Testis (tissue), 3 donors: ENCODE data around the gene METRNL. TPM values are rescaled to one million over a fixed set of nuclear protein-coding genes. Genes with fewer than 3 reads are reported as not detected.
"Not testable (repeated sequence)": the region's sequence is repeated elsewhere in the genome, so short reads cannot be mapped to it uniquely, and the experiment has no call there.

Experiments
- DNase-seq: peaks from one replicate; pipeline ENCODE4 v3.0.0-alpha.2; 2019
- H3K27ac ChIP-seq, 2 donors: fragments of 200-600 bp; sonication (generic); one replicate each; pipeline ENCODE4 v1.5.1; 2019
- H3K27me3 ChIP-seq: fragments of 200-600 bp; sonication (generic); one replicate; pipeline ENCODE4 v1.5.1; 2019
- H3K36me3 ChIP-seq: fragments of 200-600 bp; sonication (generic); one replicate; pipeline ENCODE4 v1.5.1; 2017; ENCODE audit warnings: low read depth; ENCODE audit errors: missing control alignments
- H3K4me1 ChIP-seq: fragments of 200-600 bp; sonication (generic); one replicate; pipeline ENCODE4 v1.5.1; 2019
- H3K4me3 ChIP-seq, 2 donors: fragments of 200-600 bp; sonication (generic); one replicate each; pipeline ENCODE4 v1.5.1; 2017 to 2019
- H3K9me3 ChIP-seq: fragments of 200-600 bp; sonication (generic); one replicate; pipeline ENCODE4 v1.5.1; 2017
- CTCF ChIP-seq, 3 experiments: fragments of 450-650 bp in 2 of 3; fragments of 200-600 bp in 1 of 3; sonication (generic) in 1 of 3; IDR thresholded peaks; one replicate each; pipeline ENCODE4 v1.5.1; 2016 to 2019; ENCODE audit warnings: antibody characterized with exemption in 3 of 3, mild to moderate bottlenecking in 2 of 3, moderate library complexity in 1 of 3
- POLR2A ChIP-seq: fragments of 450-650 bp; IDR thresholded peaks from one replicate; pipeline ENCODE4 v1.6.1; 2017; ENCODE audit warnings: antibody characterized with exemption, mild to moderate bottlenecking, moderate library complexity
- WGBS, 2 donors: methylation state at CpG; one replicate each; pipeline ENCODE4 v1.1.5; 2018; 5-methylcytosine and 5-hydroxymethylcytosine counted together
- intact Hi-C: fragments of 100-400 bp; cut with DNase I; formaldehyde crosslinking; loops from one replicate; pipeline ENCODE4 v1.15.1; 2023; ENCODE audit warnings: low total_unique reads
- polyA plus RNA-seq: library from polyadenylated mRNA; stranded (reverse); fragments of 350-450 nt; fragmentation: Illumina TruSeq; extraction: RNeasy Lipid Tissue Mini Kit (QIAGEN cat#74804); gene quantifications from one replicate; pipeline ENCODE4 v1.2.3, GENCODE V29; 2014; ENCODE audit warnings: low read depth, low replicate concordance; ENCODE audit not compliant: insufficient read depth
- total RNA-seq, 2 donors: library from RNA; depleted of rRNA; stranded (reverse); fragments of >200 nt; gene quantifications; one replicate each; pipeline ENCODE4 v1.2.3, GENCODE V29; 2016

Gene METRNL
- total and polyA plus RNA-seq, 3 donors from 2014 or later = 54.6 to 86.1 (median 56.1) TPM

- TF ChIP-seq POLR2A (no peak), CTCF (IDR thresholded peaks at IDR 0.05) (no peak)
- Histone ChIP-seq H3K27ac (no peak overlapping the region), H3K4me3 (no peak overlapping the region), H3K9me3 (no peaks in the 10 kb centered on the region), H3K4me1 (no peaks in the 10 kb centered on the region), H3K27me3 (no peaks in the 10 kb centered on the region), H3K36me3 (no peaks in the 10 kb centered on the region)
- 75 to 81% methylated on average over 9 of the region's 9 CpGs for WGBS, 2 donors
- intact Hi-C loops = no loop called here
- DNase-seq = no peak
These were observed 41.6 kb upstream of the METRNL start for GRCh38 chr17:83037874-83038165.

DNA sequence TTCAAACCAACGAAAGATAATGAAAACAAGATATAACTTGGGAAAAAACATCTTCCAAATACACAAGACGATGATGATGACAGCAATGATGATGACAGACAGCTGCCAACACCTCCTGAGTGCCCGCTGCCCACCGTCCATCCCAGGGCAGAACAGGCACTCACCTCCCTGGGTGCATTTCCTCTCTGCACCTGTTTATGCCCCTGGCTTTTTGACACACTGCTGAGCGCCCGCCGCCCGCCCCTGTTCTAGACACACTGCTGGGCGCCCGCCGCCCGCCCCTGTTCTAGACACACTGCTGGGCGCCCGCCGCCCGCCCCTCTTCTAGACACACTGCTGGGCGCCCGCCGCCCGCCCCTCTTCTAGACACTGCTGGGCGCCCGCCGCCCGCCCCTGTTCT lies 40.4 kb upstream of the METRNL start:
- H3K4me3 ChIP-seq, H3K27ac ChIP-seq, H3K27me3 ChIP-seq, H3K9me3 ChIP-seq, intact Hi-C loops, H3K4me1 ChIP-seq, H3K36me3 ChIP-seq, DNase-seq: not testable (repeated sequence)
- WGBS, 2 donors = 92 to 95% methylated on average over 12 of the region's 24 CpGs

DNA sequence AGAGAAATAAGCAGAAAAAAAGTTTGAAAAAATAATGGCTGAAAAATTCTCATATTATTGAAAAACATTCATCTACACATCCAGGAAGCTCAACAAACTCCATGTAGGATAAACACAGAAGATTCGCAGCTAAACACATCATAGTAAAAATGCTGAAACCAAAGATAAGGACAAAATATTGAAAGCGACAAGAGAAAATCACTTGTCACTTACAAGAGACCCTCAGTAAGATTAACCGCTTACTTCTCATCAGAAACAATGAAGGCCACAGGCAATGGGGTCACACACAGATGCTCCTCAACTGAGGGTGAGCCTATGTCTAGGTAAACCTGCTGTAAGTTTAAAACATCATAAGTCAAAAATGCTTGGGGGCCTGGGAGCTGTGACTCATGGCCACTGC lies 38.1 kb upstream of the METRNL start:
- Histone ChIP-seq H3K27ac (no peak overlapping the region), H3K4me1 (no peaks in the 10 kb centered on the region), H3K9me3 (no peaks in the 10 kb centered on the region), H3K4me3 (no peak overlapping the region), H3K36me3 (no peaks in the 10 kb centered on the region), H3K27me3 (no peaks in the 10 kb centered on the region)
- intact Hi-C loops = no loop called here
- 98% methylated on average over 3 of the region's 3 CpGs for WGBS, 2 donors
- no peak for DNase-seq
- no peak for TF ChIP-seq CTCF (IDR thresholded peaks at IDR 0.05)
- TF ChIP-seq POLR2A = no peak

DNA sequence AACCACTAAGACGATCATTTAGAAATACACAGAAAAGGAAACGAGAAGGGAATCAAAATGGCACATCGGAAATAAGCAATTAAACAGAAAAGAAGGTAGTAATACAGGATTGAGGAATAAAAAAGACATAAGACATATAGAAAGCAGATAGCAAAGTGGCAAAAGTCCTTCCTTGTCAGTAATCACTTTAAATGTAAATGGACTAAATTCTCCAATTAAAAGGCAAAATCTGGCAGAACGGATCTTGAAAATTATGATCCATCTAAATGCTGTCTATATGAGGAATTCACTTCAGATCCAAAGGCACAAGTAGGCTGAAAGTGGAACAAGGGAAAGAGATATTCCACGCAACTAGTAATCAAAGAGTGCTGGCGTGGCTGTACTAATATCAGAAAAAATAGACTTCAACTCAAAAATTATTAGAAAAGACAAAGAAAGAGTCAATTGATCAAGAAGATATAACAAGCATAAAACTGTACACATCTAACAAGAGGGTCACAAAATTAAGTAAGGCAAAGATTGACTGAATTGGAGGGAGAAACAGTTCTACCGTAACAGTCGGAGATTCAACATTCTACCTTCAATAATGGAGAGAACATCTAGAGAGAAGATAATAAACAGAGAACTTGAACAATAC lies 36.8 kb upstream of the METRNL start:
- H3K4me1 ChIP-seq = no peaks in the 10 kb centered on the region
- H3K9me3 ChIP-seq = no peaks in the 10 kb centered on the region
- TF ChIP-seq POLR2A (no peak), CTCF (IDR thresholded peaks at IDR 0.05) (no peak)
- H3K4me3 ChIP-seq = no peak overlapping the region
- 84 to 97% methylated on average over 8 of the region's 8 CpGs for WGBS, 2 donors
- H3K27me3 ChIP-seq = no peaks in the 10 kb centered on the region
- no peak overlapping the region for H3K27ac ChIP-seq
- DNase-seq = no peak
- H3K36me3 ChIP-seq = no peaks in the 10 kb centered on the region
- intact Hi-C loops = no loop called here

- H3K9me3 ChIP-seq, H3K36me3 ChIP-seq, DNase-seq, H3K27ac ChIP-seq, intact Hi-C loops, H3K4me1 ChIP-seq, H3K27me3 ChIP-seq, H3K4me3 ChIP-seq: not testable (repeated sequence)
- WGBS, 2 donors = 93 to 98% methylated on average over 18 of the region's 18 CpGs
These were observed 34.9 kb upstream of the METRNL start for GRCh38 chr17:83044479-83044878.

DNA sequence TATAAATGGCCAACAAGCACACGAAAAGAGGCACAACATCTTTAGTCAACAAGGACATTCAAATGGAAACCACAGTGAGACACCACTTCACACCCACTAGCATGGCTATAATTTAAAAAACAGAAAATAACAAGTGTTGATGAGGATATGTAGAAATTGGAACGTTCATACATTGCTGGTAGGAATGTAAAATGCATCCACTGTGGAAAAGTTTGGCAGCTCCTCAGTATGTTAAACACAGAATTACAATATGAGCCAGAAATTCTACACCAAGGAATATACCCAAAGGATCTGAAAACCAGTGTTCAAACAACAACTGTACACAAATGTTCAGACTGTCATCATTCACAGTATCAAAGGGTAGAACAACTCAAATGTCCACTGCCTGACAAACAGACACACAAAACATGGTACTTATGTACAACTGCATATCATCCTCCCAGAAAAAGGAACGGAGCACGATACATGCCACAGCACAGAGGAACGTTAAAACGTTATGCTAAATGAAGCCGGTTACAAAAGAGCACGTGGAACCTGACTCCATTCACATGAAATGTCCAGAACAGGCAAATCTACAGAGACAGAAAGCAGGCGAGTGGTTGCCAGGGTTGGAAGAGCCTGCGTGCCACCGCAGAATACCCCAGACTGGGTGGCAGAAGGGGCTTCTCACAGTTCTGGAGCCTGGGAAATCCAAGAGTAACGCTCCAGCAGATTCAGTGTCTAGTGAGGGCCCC lies 32.8 kb upstream of the METRNL start:
- Histone ChIP-seq H3K4me1 (peaks cover 5% of the 10 kb centered on the region), H3K9me3 (no peaks in the 10 kb centered on the region), H3K36me3 (no peaks in the 10 kb centered on the region), H3K4me3 (no peak overlapping the region), H3K27ac (no peak overlapping the region), H3K27me3 (no peaks in the 10 kb centered on the region)
- no peak for TF ChIP-seq CTCF (IDR thresholded peaks at IDR 0.05)
- no peak for TF ChIP-seq POLR2A
- WGBS, 2 donors = 97 to 98% methylated on average over 12 of the region's 12 CpGs
- intact Hi-C loops = no loop called here
- no peak for DNase-seq
